ENCODE measurements around the gene SMARCAL1. TPM values are rescaled to one million over a fixed set of nuclear protein-coding genes. Genes with fewer than 3 reads are reported as not detected.

Gene SMARCAL1
- total and polyA plus RNA-seq, 8 donors: 5.5 to 12.8 (median 7.4) TPM

DNA sequence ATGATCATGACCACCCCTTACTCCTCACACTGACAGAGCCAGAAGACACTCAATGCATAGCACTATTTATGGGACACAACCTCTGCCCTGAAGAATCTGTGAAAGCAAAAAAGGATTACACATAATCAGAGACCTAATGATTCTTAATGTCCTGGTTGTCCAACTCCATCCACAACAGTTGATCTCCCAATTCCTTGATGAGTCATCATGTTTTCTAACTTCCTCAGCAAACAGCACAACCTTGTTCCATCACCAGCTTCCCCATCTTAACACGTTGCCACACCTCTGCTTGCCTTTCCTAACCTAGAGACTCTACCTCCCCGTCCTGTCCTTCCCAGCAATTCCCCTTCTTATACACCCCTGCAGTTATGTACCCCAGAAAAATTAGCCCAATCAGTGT is 26.8 kb upstream of the SMARCAL1 start:
- Histone ChIP-seq H3K27ac (no peak overlapping the region), H3K36me3 (no peaks in the 10 kb centered on the region), H3K9me3 (no peaks in the 10 kb centered on the region), H3K4me1 (no peaks in the 10 kb centered on the region), H3K27me3 (no peaks in the 10 kb centered on the region), H3K4me3 (no peak overlapping the region)
- DNase-seq (no peak), ATAC-seq (no peak), FAIRE-seq (no peak)
- TF ChIP-seq CTCF (IDR thresholded peaks at IDR 0.05): no peak
- intact Hi-C loops (cut with DNase I): no loop called here
- WGBS, 2 donors: 39% methylated on average over 2 of the region's 2 CpGs

DNA sequence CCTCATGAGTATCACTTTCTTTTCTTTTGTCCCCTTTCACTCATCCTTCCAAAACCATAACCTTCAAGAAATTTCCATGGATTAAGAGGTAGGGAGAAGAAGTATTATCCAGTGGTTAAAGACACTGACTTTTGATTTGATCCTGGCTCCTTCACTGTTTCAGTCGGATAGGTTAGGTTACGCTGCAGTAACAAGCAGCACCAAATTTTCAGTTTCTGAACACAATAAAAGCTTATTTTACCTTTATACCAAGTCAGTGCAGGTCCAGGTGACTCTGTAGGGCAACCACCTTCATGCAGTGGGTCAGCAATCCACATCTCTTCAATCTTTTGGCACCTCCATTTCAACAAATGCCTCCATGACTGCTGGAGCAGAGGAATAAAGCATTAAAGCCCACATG is 25.0 kb upstream of the SMARCAL1 start:
- H3K27ac ChIP-seq: no peak overlapping the region
- TF ChIP-seq CTCF (IDR thresholded peaks at IDR 0.05): no peak
- no peak for ATAC-seq
- intact Hi-C loops (cut with DNase I): no loop called here
- no peak for FAIRE-seq
- H3K36me3 ChIP-seq: no peaks in the 10 kb centered on the region
- H3K27me3 ChIP-seq: no peaks in the 10 kb centered on the region
- DNase-seq: no peak
- 79 to 90% methylated on average over 2 of the region's 2 CpGs for WGBS, 2 donors
- H3K9me3 ChIP-seq: no peaks in the 10 kb centered on the region
- no peak overlapping the region for H3K4me3 ChIP-seq
- no peaks in the 10 kb centered on the region for H3K4me1 ChIP-seq

- 66 to 77% methylated on average over 5 of the region's 5 CpGs for WGBS, 2 donors
- no peak for DNase-seq
- no peak for FAIRE-seq
- no peaks in the 10 kb centered on the region for H3K9me3 ChIP-seq
- intact Hi-C loops (cut with DNase I): no loop called here
- no peaks in the 10 kb centered on the region for H3K4me1 ChIP-seq
- no peak for ATAC-seq
- TF ChIP-seq CTCF (IDR thresholded peaks at IDR 0.05): no peak
- H3K4me3 ChIP-seq: no peak overlapping the region
- no peaks in the 10 kb centered on the region for H3K36me3 ChIP-seq
- H3K27me3 ChIP-seq: no peaks in the 10 kb centered on the region
- no peak overlapping the region for H3K27ac ChIP-seq
Measured at GRCh38 chr2:216388046-216388884, 24.0 kb upstream of the SMARCAL1 start.

- no peak for TF ChIP-seq CTCF (IDR thresholded peaks at IDR 0.05)
- 63 to 77% methylated on average over 1 of the region's 1 CpG for WGBS, 2 donors
- DNase-seq (no peak), FAIRE-seq (no peak), ATAC-seq (peak in 1 of 4 donors; percentile 31)
- intact Hi-C loops (cut with DNase I): no loop called here
- H3K9me3 ChIP-seq: no peaks in the 10 kb centered on the region
- no peak overlapping the region for H3K4me3 ChIP-seq
- no peaks in the 10 kb centered on the region for H3K36me3 ChIP-seq
- H3K27me3 ChIP-seq: no peaks in the 10 kb centered on the region
- H3K27ac ChIP-seq: no peak overlapping the region
- H3K4me1 ChIP-seq: no peaks in the 10 kb centered on the region
Measured at GRCh38 chr2:216389570-216389969, 22.7 kb upstream of the SMARCAL1 start.

DNA sequence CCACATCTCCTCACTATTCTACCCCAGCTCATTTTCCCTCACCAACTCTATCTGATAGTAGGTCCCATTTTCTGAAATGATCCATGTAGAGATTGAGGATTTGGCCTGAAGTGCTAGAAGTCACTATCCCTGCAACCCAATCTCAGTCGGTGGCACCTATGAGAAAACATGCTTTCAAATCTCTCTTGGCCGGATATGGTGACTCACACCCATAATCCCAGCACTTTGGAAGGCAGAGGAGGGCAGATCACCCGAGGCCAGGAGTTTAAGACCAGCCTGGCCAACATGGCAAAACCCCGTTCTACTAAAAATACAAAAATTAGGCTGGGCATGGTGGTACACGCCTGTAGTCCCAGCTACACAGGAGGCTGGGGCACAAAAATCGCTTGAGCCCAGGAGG is 20.9 kb upstream of the SMARCAL1 start:
- WGBS, 2 donors: 73 to 88% methylated on average over 6 of the region's 6 CpGs
- no peak for FAIRE-seq

More for the DNA sequence above, 20.9 kb upstream of the SMARCAL1 start:
- no peak for TF ChIP-seq CTCF (IDR thresholded peaks at IDR 0.05)
- Histone ChIP-seq H3K4me3 (no peak overlapping the region), H3K9me3 (no peaks in the 10 kb centered on the region), H3K36me3 (no peaks in the 10 kb centered on the region), H3K4me1 (no peaks in the 10 kb centered on the region), H3K27me3 (no peaks in the 10 kb centered on the region), H3K27ac (no peak overlapping the region)
- intact Hi-C loops (cut with DNase I): no loop called here
- ATAC-seq (no peak), DNase-seq (no peak)
